Gastrocnemius medialis (tissue), 4 donors: Measurements from ENCODE around the gene CEND1.

Experiments
- POLR2A ChIP-seq, 2 donors: fragments of 450-650 bp; IDR thresholded peaks; one replicate each; pipeline ENCODE4 v1.6.1; 2017; ENCODE audit warnings: antibody characterized with exemption in 2 of 2, mild to moderate bottlenecking in 2 of 2, moderate library complexity in 2 of 2
- TF ChIP-seq, protein P1 (sequence below), 5 experiments: fragments of 450-650 bp in 3 of 5; fragments of 200-600 bp in 2 of 5; sonication (generic) in 2 of 5; IDR thresholded peaks in 4 of 5; conservative IDR thresholded peaks in 1 of 5; 1 replicate in 4 of 5; 2 replicates in 1 of 5; pipeline ENCODE4 v1.5.1; 2016 to 2019; ENCODE audit warnings: antibody characterized with exemption in 5 of 5, mild to moderate bottlenecking in 3 of 5, moderate library complexity in 3 of 5

DNA sequence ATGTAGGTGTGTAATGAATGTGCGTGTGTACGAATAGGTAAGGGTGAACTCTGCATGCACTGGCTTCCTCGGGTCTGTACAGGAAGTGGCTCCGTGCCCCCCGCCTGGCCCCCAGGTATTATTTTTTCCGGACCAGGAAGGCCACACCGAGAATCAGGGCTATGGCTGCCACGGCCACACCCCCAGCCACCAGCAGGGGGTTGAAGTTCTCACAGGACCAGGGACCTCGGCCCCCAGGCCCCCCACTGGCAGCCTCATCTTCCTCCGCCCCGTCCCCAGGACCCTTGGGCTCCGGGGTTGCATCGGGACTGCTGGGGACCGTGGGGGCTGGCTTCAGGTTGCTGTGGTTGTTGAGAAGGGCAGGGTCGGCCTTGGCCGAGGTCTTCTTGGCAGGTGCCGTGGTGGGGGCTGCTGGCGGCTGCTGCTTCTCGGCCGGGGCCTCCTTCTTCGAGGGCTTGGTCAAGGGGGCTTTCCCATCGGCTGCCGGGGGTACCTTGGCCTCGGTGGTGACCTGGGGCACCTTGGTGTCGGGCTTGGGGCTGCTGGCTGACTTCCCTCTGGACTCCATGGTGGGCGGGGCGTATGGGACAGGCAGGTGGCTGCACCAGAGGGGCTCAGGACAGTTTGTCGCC, 1.8 kb downstream of the CEND1 start:
- TF ChIP-seq, protein P1, sequence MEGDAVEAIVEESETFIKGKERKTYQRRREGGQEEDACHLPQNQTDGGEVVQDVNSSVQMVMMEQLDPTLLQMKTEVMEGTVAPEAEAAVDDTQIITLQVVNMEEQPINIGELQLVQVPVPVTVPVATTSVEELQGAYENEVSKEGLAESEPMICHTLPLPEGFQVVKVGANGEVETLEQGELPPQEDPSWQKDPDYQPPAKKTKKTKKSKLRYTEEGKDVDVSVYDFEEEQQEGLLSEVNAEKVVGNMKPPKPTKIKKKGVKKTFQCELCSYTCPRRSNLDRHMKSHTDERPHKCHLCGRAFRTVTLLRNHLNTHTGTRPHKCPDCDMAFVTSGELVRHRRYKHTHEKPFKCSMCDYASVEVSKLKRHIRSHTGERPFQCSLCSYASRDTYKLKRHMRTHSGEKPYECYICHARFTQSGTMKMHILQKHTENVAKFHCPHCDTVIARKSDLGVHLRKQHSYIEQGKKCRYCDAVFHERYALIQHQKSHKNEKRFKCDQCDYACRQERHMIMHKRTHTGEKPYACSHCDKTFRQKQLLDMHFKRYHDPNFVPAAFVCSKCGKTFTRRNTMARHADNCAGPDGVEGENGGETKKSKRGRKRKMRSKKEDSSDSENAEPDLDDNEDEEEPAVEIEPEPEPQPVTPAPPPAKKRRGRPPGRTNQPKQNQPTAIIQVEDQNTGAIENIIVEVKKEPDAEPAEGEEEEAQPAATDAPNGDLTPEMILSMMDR (IDR thresholded peaks at IDR 0.05 in 4 of 5, conservative IDR thresholded peaks at IDR 0.05 in 1 of 5) = no peak
- no peak for TF ChIP-seq POLR2A (IDR thresholded peaks at IDR 0.05)
